ENCODE data around the gene C1orf94. TPM values are rescaled to one million over a fixed set of nuclear protein-coding genes. Genes with fewer than 3 reads are reported as not detected.

The C1orf94 gene
- total RNA-seq, 2 donors from 2014 or later: 0.11 TPM; not detected in 1

DNA sequence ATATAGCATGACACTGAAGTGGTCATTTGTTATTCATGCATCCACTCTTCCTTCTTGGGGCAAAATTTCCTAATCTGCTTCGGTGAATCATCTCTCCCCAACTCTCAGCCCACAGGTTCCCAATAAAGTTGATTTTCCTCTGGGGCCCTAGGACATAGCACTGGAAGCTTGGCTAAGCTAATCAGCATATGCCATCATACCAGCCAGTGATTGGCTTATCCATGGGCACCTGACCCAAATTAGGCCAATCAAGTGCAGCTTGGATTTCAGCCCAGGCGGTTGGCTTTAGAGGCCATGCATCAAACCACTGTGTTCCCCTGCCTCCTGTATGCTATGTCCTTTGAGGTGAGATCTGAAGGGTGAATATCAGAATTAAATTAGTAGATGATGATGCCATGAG, 58.9 kb downstream of the C1orf94 start:
- DNase-seq (no peak), ATAC-seq (no peak)
- intact Hi-C loops (cut with DNase I, micrococcal nuclease): no loop called here

DNA sequence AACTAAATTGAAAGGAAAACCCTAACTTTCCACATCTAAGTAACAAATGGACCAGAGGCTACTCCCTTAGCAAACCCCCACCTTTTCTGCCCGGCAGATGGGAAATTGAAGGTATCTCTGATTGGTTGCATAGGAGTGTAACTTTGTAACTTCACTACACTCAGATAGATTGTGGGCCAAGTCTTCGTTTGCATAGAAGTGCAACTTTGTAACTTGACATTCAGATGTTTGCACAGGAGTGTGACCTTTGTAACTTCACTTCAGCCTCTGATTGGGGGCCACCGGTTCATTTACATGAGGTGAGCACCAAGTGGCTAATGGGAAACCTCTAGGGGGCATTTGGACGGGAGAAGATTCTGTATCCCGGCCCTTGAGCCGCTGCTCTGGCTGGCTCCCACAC, 59.4 kb downstream of the C1orf94 start:
- DNase-seq (no peak), ATAC-seq (no peak)

DNA sequence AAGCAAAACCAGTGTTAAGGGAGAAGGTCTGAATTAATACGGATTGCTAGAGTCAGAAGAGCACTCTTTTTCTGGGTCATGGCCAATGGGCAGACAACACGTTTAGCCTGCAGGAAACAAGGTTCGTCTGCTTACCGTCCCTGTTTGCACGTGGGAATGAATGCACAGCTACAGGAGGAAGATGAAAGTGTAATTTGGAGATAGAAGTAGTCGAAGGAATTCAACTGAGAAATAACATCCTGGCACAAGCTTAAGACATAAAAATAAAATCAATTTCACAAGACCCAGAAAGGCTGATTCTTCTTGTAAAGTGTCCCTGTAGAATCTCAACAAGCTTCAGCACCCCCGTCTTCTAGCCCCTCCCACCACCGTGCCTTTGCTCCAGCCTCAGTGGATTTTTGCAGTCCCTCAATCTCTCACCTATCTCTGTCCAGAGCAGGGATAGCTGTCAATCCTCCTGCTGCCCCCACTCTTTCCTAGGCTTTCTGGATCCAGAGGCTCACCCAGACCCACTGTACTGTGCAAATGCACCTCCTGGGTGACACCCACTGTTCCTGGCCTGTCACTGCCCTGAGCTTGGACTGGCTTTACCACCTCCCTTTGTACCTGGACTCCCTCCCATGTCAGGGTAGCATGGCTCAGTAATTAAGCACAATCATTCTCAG, 60.6 kb downstream of the C1orf94 start:
- ATAC-seq: no peak
- intact Hi-C loops (cut with DNase I, micrococcal nuclease): no loop called here
- no peak for DNase-seq

More for the DNA sequence above, 59.4 kb downstream of the C1orf94 start:
- intact Hi-C loops (cut with DNase I, micrococcal nuclease): no loop called here

DNA sequence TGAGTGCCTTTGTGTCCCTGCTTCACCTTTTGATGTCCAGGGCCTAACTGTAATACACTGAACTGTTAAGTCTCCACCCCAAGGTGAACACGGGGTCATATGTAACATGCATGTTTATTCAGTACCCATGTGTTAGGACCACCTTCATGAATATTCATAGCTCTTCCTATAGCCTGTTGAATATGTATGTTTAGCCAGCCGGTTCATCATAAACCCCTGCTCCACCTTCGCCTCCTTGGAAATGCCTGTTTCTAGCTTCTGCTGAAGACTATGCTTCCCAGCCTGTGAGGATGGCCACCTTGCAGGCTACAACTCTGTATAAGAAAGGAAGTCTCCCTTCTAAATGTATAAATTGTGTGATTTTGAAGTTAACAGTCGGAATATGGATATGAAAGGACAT, 69.3 kb downstream of the C1orf94 start:
- ATAC-seq: no peak
- intact Hi-C loops (cut with DNase I, micrococcal nuclease): no loop called here

DNA sequence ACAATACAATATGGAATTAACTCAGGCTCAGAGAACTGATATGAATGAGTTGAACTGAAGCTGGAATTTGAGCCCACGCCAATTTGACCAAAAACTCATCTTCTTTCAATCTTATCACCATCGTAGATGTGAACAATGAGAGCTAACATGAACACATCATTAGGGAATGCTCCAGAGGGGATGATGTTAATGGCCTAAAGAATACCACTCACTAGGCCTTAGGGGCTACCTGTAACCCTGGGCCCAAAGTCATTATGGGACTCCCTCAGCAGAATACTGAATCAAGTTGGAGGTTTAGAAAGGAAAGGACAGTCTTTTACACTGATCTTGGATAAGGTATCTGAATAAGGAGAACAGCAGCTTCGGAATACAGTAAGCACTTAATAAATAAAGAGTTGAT, 73.6 kb downstream of the C1orf94 start:
- ATAC-seq: no peak
- DNase-seq: no peak
- intact Hi-C loops (cut with DNase I, micrococcal nuclease): no loop called here

More for the DNA sequence above, 69.3 kb downstream of the C1orf94 start:
- no peak for DNase-seq

DNA sequence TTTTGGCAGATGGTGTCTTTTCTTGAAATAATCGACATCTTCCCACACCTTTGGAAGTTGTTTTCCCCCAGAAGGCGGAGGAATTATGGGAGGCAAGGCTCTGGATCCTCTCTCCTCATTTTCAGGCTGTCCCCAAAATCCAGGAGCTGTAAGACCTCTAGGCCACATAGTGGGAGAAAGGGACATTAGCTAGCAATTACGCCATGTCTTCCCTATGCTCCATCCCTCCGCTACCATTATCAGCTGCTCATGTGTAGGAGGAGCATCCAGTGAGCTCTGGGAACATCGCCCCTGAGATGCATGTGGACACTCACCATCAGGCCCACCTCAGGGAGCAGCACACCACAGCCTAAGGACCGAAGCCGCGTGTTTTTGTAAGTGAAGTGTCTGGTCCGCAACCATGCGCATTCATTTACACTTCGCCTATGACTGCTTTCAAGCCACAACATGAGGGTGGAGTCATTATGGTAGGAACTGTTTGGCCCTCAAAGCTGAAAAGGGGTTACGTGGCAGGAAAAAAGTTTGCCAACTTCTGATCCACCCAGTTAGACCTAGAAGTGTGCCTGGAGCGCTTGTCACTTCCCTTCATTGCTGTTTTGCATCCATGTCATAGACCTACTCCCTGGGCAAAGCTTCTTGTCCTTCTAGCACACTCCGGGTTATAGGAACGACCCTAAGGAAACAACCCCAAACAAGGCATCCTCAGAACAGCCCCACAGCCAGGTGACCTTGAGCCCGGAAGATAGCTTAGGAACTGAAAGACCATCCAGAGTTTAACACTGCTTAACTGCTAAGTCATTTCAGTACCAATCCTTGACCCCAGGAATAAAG, 85.5 kb downstream of the C1orf94 start:
- intact Hi-C loops (cut with DNase I, micrococcal nuclease): no loop called here
- ATAC-seq (no peak), DNase-seq (no peak)

DNA sequence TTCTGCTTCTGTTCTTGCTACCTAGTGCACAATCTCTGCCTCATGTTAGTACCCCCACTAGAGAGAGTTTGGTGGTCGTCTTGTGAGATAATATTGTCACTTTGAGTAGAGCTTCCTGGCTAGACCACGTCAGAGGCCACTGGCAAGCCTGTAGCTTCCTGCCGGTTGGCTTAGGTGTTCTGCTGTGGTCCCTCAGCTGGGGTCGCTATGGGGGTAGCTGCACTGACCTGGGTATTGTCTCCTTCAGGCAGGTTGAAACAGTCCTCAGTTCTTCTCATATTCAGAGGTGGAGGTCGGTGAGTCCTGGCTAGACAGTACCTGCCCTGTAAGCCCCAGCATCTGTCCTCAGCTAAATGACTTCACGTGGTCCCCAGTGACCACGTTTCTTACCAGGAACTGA, 86.2 kb downstream of the C1orf94 start:
- DNase-seq (no peak), ATAC-seq (no peak)
- intact Hi-C loops (cut with DNase I, micrococcal nuclease): no loop called here

DNA sequence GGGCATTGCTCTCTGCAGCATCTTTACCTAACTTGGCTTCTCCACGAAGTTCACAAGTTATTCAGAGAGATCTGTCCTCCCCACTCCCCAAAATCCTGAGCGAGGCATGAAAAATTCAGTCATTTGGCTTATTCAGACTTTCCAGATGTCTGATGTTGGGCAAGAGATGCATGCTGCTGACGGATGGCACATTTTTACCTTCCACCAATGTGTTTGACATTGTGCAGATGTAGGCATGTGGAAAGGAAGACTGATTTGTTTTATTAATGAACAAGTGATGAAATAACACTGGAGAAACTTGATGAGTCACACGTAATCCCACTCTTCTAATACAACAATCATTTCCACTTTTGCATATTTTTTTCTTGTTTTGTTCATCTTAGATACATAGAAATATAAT, 86.7 kb downstream of the C1orf94 start:
- ATAC-seq (no peak), DNase-seq (no peak)
- intact Hi-C loops (cut with DNase I, micrococcal nuclease): no loop called here

DNA sequence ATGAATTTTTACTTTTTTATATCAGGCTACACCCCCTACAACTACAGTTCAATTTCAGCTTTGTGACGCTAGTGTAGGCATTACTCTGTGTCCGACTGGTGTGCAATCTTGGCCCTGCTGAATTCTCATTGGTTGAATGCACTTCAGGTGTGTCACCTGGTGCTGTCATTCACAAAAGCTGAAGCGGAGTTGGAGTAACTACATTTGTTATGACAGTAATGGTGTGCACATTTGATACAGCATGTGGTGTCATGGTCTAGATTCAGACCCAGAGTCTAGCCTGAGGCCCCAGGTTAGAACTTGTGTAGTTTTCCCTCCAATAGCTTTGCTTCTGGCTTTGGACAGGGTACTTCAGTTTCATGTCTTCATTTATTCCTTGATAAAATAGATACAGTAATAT, 88.7 kb downstream of the C1orf94 start:
- ATAC-seq (no peak), DNase-seq (no peak)
- intact Hi-C loops (cut with DNase I, micrococcal nuclease): no loop called here

DNA sequence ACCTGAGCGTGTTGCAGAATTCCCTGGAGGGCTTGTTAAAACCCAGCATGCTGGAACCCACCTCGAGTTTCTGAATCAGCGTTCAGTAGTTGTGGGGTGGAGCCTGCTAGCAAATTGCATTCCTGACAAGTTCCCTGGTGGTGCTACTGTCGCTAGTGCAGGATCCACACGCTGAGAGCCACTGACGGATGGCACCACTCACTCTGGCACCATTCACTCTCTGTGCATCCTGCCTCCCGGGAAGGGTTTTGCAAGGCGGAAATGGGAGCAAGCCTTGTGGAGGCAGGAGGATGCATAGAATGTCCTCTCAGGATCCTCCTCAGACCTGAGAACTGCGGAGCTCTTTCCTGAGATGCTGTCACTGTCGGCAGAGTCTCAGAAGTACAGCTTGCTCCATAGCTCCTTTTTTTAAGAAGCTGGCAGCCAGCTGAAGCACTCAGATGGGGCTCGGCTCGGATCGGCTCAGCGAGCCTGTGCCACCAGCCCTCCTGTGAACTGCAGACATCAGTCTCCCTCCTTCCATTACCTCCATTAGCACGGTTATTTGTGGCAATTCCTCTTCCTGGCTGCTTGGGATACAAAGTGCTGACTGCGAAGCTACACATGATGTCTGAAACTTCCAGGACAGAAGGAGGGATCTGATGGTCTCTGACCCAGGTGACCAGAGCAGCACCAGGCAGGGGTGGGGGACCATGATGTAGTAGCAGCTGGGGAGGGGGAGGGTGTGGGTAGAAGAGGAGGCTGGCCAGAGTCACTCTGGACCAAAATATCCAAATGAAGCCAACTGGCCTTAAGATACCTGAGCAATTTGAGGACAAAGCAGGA, 89.6 kb downstream of the C1orf94 start:
- no peak for DNase-seq
- ATAC-seq: no peak
- intact Hi-C loops (cut with DNase I, micrococcal nuclease): no loop called here

DNA sequence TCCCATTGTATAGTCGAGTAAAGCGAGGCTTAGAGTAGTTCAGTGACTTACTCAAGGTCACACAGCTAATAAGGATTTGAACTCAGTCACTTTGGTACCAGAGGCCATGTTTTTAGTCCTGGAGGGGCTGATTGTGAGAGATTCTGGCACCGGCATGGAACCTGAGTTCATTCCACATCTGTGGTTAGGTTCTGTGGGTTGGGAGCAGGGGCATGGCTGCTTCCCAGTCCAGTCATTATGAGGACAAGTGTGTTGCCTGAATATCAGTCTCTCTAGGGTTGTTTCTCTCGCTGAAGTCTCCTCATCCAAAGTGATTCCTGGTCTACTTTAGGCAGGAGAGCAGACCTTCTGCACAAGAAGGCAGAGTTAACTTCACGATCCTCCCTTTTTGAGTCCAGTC, 90.6 kb downstream of the C1orf94 start:
- intact Hi-C loops (cut with DNase I, micrococcal nuclease): no loop called here
- ATAC-seq (no peak), DNase-seq (no peak)

DNA sequence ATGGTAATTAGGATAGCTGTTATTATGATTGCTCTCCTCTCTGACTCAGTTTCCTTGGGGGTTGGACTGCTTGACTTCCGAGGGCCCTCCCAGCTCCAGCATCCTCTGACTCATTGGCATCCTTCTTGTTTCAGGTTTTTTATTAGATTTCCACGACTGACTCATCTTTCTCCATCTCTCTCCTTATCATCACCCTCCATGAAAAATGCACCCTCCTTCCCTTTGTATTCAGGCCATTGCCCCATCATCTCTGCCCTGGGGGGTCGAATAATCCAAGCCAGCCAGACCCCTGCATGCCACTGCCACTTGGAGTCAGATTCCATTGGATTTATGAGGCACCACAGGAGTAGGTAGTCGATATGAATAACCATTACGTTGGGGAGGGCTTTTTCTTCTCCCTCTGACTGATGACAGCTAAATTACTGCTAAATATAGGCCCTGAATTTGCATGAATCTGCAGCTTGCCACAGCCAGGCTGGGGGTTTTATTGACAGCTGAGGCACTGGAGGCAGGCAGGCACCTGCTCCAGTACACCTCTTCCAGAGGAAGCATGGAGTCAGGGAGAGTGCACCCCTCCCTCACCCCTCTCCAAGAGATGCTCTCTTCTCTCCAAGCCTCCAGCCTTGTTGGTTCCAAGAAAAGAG, 91.7 kb downstream of the C1orf94 start:
- DNase-seq (no peak), ATAC-seq (no peak)
- intact Hi-C loops (cut with DNase I, micrococcal nuclease): no loop called here

Other genes starting within 250 kb of the C1orf94 start
- gene CSMD2, start 11.7 kb upstream of the C1orf94 start, total RNA-seq: under 1 TPM; 0.15 to 0.28 TPM